DND-41 (cell line): ENCODE results near the gene MXD4.

Experiments
- EZH2 ChIP-seq: IDR thresholded peaks from 3 replicates; pipeline ENCODE4 v1.6.1; 2012; ENCODE audit warnings: borderline replicate concordance, low read depth, mild to moderate bottlenecking, moderate library complexity, low read length, inconsistent platforms; ENCODE audit not compliant: severe bottlenecking
- TF ChIP-seq, protein P1 (sequence below): IDR thresholded peaks from 2 replicates; pipeline ENCODE4 v1.5.1; 2012; ENCODE audit warnings: borderline replicate concordance, low read length, moderate library complexity, mild to moderate bottlenecking; ENCODE audit not compliant: poor library complexity, severe bottlenecking; ENCODE audit errors: extremely low read depth

DNA sequence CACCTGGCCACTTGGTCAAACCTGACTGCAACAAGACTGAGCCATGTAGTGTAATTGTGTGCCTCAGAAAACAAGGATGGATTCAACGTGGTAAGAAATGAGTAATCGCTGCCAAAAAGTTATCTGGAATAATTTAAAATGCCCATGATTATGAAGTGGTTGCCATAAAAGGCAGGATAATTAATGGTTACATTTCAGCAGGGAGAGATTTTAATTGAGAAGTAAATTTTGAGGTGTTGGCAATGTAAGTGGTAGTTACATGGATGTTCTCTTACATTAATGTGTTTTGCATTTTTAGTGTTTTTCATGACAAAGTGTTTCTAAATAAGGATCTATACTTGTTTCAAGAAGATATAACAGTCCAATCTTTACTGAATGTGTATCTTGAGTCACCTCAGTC lies 35.6 kb downstream of the MXD4 start:
- TF ChIP-seq, protein P1, sequence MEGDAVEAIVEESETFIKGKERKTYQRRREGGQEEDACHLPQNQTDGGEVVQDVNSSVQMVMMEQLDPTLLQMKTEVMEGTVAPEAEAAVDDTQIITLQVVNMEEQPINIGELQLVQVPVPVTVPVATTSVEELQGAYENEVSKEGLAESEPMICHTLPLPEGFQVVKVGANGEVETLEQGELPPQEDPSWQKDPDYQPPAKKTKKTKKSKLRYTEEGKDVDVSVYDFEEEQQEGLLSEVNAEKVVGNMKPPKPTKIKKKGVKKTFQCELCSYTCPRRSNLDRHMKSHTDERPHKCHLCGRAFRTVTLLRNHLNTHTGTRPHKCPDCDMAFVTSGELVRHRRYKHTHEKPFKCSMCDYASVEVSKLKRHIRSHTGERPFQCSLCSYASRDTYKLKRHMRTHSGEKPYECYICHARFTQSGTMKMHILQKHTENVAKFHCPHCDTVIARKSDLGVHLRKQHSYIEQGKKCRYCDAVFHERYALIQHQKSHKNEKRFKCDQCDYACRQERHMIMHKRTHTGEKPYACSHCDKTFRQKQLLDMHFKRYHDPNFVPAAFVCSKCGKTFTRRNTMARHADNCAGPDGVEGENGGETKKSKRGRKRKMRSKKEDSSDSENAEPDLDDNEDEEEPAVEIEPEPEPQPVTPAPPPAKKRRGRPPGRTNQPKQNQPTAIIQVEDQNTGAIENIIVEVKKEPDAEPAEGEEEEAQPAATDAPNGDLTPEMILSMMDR, result no peak
- no peak for TF ChIP-seq EZH2
